Measurements from ENCODE around the gene WDR87. TPM values are rescaled to one million over a fixed set of nuclear protein-coding genes. Genes with fewer than 3 reads are reported as not detected.

The WDR87 gene
- total RNA-seq (not detected), total RNA-seq (0 to 0.25 (median 0.05) reads per million in 29 experiments)
- not detected for total RNA-seq (2013)

- no peaks in the 10 kb centered on the region for H3K9me3 ChIP-seq
- DNase-seq (peak; percentile 8 to 68 (median 38)), ATAC-seq (replicated peaks in 1 of 4) (peak; percentile 29 to 50 (median 44))
- peak within 1 kb of the TSS; percentile 85 to 90 for H3K27ac Mint-ChIP-seq
- ChIA-PET POLR2A (interaction anchor here (0.5 to 1.3 kb wide), 2 partner anchors 11 to 535 kb away, joined by 3 read pairs; partner anchors contain the start of gene ZNF527 (in 1 of the 2)), CTCF (interaction anchor here (0.5 to 2.5 kb wide), 9 partner anchors 8 to 520 kb away, joined by 3 to 12 read pairs (median 3); partner anchors contain the start of genes PSMD8 (in 1 of the 2) and ZNF573 (in 1 of the 2))
- H3K36me3 ChIP-seq (ENCODE audit: control insufficient read depth in 2 of 2, extremely low read depth in 1 of 2, insufficient read depth in 1 of 2, low read length in 1 of 2), result no peaks in the 10 kb centered on the region
- no peaks in the 10 kb centered on the region for H3K36me3 Mint-ChIP-seq
- peaks cover 31 to 37% (median 32%) of the 10 kb centered on the region in 3 donors for H3K4me1 Mint-ChIP-seq
- peaks cover 7 to 23% of the 10 kb centered on the region in 2 experiments for H3K4me1 ChIP-seq (ENCODE audit: control insufficient read depth in 1 of 2, extremely low read depth in 1 of 2, insufficient read depth in 2 of 2, low read length in 2 of 2)
- H3K9me3 Mint-ChIP-seq, result no peaks in the 10 kb centered on the region
- H3K27me3 Mint-ChIP-seq, result no peaks in the 10 kb centered on the region
- no peaks in the 10 kb centered on the region for H3K27me3 ChIP-seq (replicated peaks in 1 of 2; ENCODE audit: control insufficient read depth in 2 of 2, extremely low read depth in 1 of 2, insufficient read depth in 2 of 2, low read length in 1 of 2)
- 7% methylated on average over 56 of the region's 63 CpGs for whole genome bisulfite sequencing (ENCODE audit: insufficient coverage)
- H3K27ac ChIP-seq (ENCODE audit: low read length), result peak within 1 kb of the TSS; percentile 59
- peak within 1 kb of the TSS; percentile 80 to 91 for H3K4me3 ChIP-seq (ENCODE audit: control insufficient read depth in 1 of 2, extremely low read depth in 1 of 2, low read length in 1 of 2)
- H3K4me3 Mint-ChIP-seq, result peak within 1 kb of the TSS; percentile 77 to 92 (median 91)
Measured at GRCh38 chr19:37905946-37906868, at the start of gene WDR87. Gene WDR87, minus strand, starts transcription at chr19:37906594. Its CDS starts 8,355 bp downstream, at chr19:37898239.

- 93% methylated on average over 7 of the region's 8 CpGs for WGBS (ENCODE audit: insufficient coverage)
- Mint-ChIP-seq H3K4me3 (no peak overlapping the region), H3K27me3 (no peaks in the 10 kb centered on the region), H3K27ac (no peak overlapping the region), H3K4me1 (peaks cover 6 to 27% (median 9%) of the 10 kb centered on the region in 3 donors), H3K36me3 (peaks cover 18% of the 10 kb centered on the region), H3K9me3 (peaks cover 0 to 15% (median 10%) of the 10 kb centered on the region in 3 donors)
- H3K4me3 ChIP-seq (ENCODE audit: control insufficient read depth in 1 of 2, extremely low read depth in 1 of 2, low read length in 1 of 2), result no peak overlapping the region
- DNase-seq (no peak), ATAC-seq (replicated peaks in 1 of 4) (no peak)
- H3K27ac ChIP-seq (ENCODE audit: low read length), result no peak overlapping the region
- H3K36me3 ChIP-seq (ENCODE audit: control insufficient read depth in 2 of 2, extremely low read depth in 1 of 2, insufficient read depth in 1 of 2, low read length in 1 of 2), result no peaks in the 10 kb centered on the region
- no peaks in the 10 kb centered on the region for H3K4me1 ChIP-seq (ENCODE audit: control insufficient read depth in 1 of 2, extremely low read depth in 1 of 2, insufficient read depth in 2 of 2, low read length in 2 of 2)
- no peaks in the 10 kb centered on the region for H3K9me3 ChIP-seq
- POLR2A ChIA-PET, result no interaction called here
- H3K27me3 ChIP-seq (replicated peaks in 1 of 2; ENCODE audit: control insufficient read depth in 2 of 2, extremely low read depth in 1 of 2, insufficient read depth in 2 of 2, low read length in 1 of 2), result no peaks in the 10 kb centered on the region
- CTCF ChIA-PET, result no interaction called here
Measured at GRCh38 chr19:37955986-37956385, 49.6 kb upstream of the WDR87 start.

GRCh38 chr19:37954421-37954874 lies 48.1 kb upstream of the WDR87 start:
- H3K9me3 Mint-ChIP-seq, result peaks cover 0 to 16% (median 10%) of the 10 kb centered on the region in 3 donors
- no peak overlapping the region for H3K4me3 ChIP-seq (ENCODE audit: control insufficient read depth in 1 of 2, extremely low read depth in 1 of 2, low read length in 1 of 2)
- no peaks in the 10 kb centered on the region for H3K4me1 ChIP-seq (ENCODE audit: control insufficient read depth in 1 of 2, extremely low read depth in 1 of 2, insufficient read depth in 2 of 2, low read length in 2 of 2)
- no peaks in the 10 kb centered on the region for H3K27me3 Mint-ChIP-seq
- DNase-seq (no peak), ATAC-seq (replicated peaks in 1 of 4) (no peak)
- H3K36me3 Mint-ChIP-seq, result peaks cover 27% of the 10 kb centered on the region
- H3K4me3 Mint-ChIP-seq, result no peak overlapping the region
- ChIA-PET CTCF (no interaction called here), POLR2A (no interaction called here)
- WGBS (ENCODE audit: insufficient coverage), result 83% methylated on average over 1 of the region's 10 CpGs
- no peak overlapping the region for H3K27ac ChIP-seq (ENCODE audit: low read length)
- H3K4me1 Mint-ChIP-seq, result peaks cover 4 to 24% (median 11%) of the 10 kb centered on the region in 3 donors
- no peaks in the 10 kb centered on the region for H3K27me3 ChIP-seq (replicated peaks in 1 of 2; ENCODE audit: control insufficient read depth in 2 of 2, extremely low read depth in 1 of 2, insufficient read depth in 2 of 2, low read length in 1 of 2)
- H3K36me3 ChIP-seq (ENCODE audit: control insufficient read depth in 2 of 2, extremely low read depth in 1 of 2, insufficient read depth in 1 of 2, low read length in 1 of 2), result no peaks in the 10 kb centered on the region
- H3K27ac Mint-ChIP-seq, result no peak overlapping the region
- no peaks in the 10 kb centered on the region for H3K9me3 ChIP-seq

GRCh38 chr19:37953918-37954303 lies 47.5 kb upstream of the WDR87 start:
- no CpG with 5 or more reads among the region's 1 CpG for WGBS (ENCODE audit: insufficient coverage)

DNA sequence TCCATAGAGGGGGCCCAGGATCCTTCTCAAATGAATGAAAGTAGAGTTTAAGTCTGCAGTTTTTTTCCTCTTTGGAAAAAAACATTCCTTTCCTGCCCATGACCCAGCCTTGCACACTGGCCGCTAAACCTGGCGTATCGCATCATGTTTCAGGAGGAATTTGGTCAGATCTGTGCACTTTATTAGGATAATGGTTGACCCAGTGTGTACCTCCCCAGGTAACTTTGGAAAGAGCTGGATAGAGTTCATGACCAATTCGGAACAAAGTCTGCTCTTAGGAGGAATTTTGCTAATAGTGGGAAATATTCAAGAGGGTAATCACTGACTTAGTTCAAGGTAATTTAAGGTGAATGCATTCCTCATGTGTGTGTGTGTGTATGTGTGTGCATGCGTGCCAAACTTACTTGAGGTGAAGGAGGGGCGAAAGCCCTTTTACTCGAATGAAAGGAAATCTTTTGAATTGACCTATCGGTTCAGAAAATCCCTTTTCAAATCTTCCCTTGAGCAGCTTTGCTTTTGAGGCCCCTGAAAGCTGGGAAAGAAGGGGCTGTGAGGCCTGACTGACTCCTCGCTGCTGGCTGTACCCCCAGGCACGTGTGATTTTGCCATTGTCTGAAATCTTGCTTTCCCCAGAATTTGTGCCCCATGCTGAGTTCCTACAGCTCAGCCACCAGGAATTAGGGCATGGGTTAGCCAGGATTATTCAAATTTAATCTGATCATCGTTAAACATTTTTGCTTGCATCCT lies 47.0 kb upstream of the WDR87 start:
- Mint-ChIP-seq H3K9me3 (peaks cover 0 to 16% (median 10%) of the 10 kb centered on the region in 3 donors), H3K27ac (no peak overlapping the region), H3K4me1 (peaks cover 0 to 20% (median 11%) of the 10 kb centered on the region in 3 donors), H3K36me3 (peaks cover 23% of the 10 kb centered on the region), H3K27me3 (no peaks in the 10 kb centered on the region), H3K4me3 (no peak overlapping the region)
- ChIA-PET CTCF (no interaction called here), POLR2A (no interaction called here)
- ATAC-seq (replicated peaks in 1 of 4) (no peak), DNase-seq (no peak)
- no peak overlapping the region for H3K4me3 ChIP-seq (ENCODE audit: control insufficient read depth in 1 of 2, extremely low read depth in 1 of 2, low read length in 1 of 2)
- H3K27ac ChIP-seq (ENCODE audit: low read length), result no peak overlapping the region
- H3K36me3 ChIP-seq (ENCODE audit: control insufficient read depth in 2 of 2, extremely low read depth in 1 of 2, insufficient read depth in 1 of 2, low read length in 1 of 2), result no peaks in the 10 kb centered on the region
- 91% methylated on average over 6 of the region's 11 CpGs for WGBS (ENCODE audit: insufficient coverage)
- H3K4me1 ChIP-seq (ENCODE audit: control insufficient read depth in 1 of 2, extremely low read depth in 1 of 2, insufficient read depth in 2 of 2, low read length in 2 of 2), result no peaks in the 10 kb centered on the region
- no peaks in the 10 kb centered on the region for H3K27me3 ChIP-seq (replicated peaks in 1 of 2; ENCODE audit: control insufficient read depth in 2 of 2, extremely low read depth in 1 of 2, insufficient read depth in 2 of 2, low read length in 1 of 2)
- no peaks in the 10 kb centered on the region for H3K9me3 ChIP-seq

More at GRCh38 chr19:37953918-37954303, 47.5 kb upstream of the WDR87 start:
- DNase-seq (no peak), ATAC-seq (replicated peaks in 1 of 4) (no peak)
- H3K36me3 ChIP-seq (ENCODE audit: control insufficient read depth in 2 of 2, extremely low read depth in 1 of 2, insufficient read depth in 1 of 2, low read length in 1 of 2), result no peaks in the 10 kb centered on the region
- Mint-ChIP-seq H3K27me3 (no peaks in the 10 kb centered on the region), H3K9me3 (peaks cover 0 to 16% (median 10%) of the 10 kb centered on the region in 3 donors), H3K27ac (no peak overlapping the region), H3K4me3 (no peak overlapping the region), H3K4me1 (peaks cover 0 to 20% (median 11%) of the 10 kb centered on the region in 3 donors), H3K36me3 (peaks cover 27% of the 10 kb centered on the region)
- H3K27ac ChIP-seq (ENCODE audit: low read length), result no peak overlapping the region
- no peaks in the 10 kb centered on the region for H3K4me1 ChIP-seq (ENCODE audit: control insufficient read depth in 1 of 2, extremely low read depth in 1 of 2, insufficient read depth in 2 of 2, low read length in 2 of 2)
- ChIA-PET POLR2A (no interaction called here), CTCF (no interaction called here)
- H3K4me3 ChIP-seq (ENCODE audit: control insufficient read depth in 1 of 2, extremely low read depth in 1 of 2, low read length in 1 of 2), result no peak overlapping the region
- no peaks in the 10 kb centered on the region for H3K9me3 ChIP-seq
- no peaks in the 10 kb centered on the region for H3K27me3 ChIP-seq (replicated peaks in 1 of 2; ENCODE audit: control insufficient read depth in 2 of 2, extremely low read depth in 1 of 2, insufficient read depth in 2 of 2, low read length in 1 of 2)

DNA sequence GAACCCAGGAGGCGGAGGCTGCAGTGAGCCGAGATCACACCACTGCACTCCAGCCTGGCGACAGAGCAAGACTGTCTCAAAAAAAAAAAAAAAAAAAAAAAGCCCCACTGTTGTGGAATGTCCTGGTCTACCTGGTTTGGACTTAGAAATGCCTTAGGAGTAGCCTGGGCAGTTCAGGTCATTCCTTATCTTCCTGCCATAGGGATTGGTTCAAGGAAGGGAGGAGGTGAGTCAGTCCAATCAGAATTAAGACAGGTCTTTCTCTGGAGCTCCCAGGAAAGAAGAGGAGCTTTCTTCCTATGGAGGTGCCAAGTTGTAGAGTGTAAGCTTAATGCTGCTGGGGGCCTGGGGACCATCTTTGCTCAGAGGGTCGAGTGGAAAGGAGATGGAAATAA lies 45.4 kb upstream of the WDR87 start:
- CTCF ChIA-PET, result no interaction called here
- H3K4me1 Mint-ChIP-seq, result peaks cover 0 to 18% (median 15%) of the 10 kb centered on the region in 3 donors
- no CpG with 5 or more reads among the region's 4 CpGs for WGBS (ENCODE audit: insufficient coverage)

More for the DNA sequence above, 45.4 kb upstream of the WDR87 start:
- Histone ChIP-seq H3K27ac (ENCODE audit: low read length) (no peak overlapping the region), H3K27me3 (replicated peaks in 1 of 2; ENCODE audit: control insufficient read depth in 2 of 2, extremely low read depth in 1 of 2, insufficient read depth in 2 of 2, low read length in 1 of 2) (no peaks in the 10 kb centered on the region), H3K9me3 (no peaks in the 10 kb centered on the region), H3K4me3 (ENCODE audit: control insufficient read depth in 1 of 2, extremely low read depth in 1 of 2, low read length in 1 of 2) (no peak overlapping the region), H3K4me1 (ENCODE audit: control insufficient read depth in 1 of 2, extremely low read depth in 1 of 2, insufficient read depth in 2 of 2, low read length in 2 of 2) (no peaks in the 10 kb centered on the region), H3K36me3 (ENCODE audit: control insufficient read depth in 2 of 2, extremely low read depth in 1 of 2, insufficient read depth in 1 of 2, low read length in 1 of 2) (no peaks in the 10 kb centered on the region)
- Mint-ChIP-seq H3K9me3 (peaks cover 0 to 12% (median 6%) of the 10 kb centered on the region in 3 donors), H3K27ac (no peak overlapping the region), H3K4me3 (no peak overlapping the region), H3K36me3 (peaks cover 23% of the 10 kb centered on the region), H3K27me3 (no peaks in the 10 kb centered on the region)
- DNase-seq (no peak), ATAC-seq (replicated peaks in 1 of 4) (no peak)
- POLR2A ChIA-PET, result no interaction called here

All from T-cell (primary cell).